Uterine smooth muscle cell (primary cell): ENCODE data around the gene RAD9B. TPM values are rescaled to one million over a fixed set of nuclear protein-coding genes. Genes with fewer than 3 reads are reported as not detected.

ENCODE experiments used
- total RNA-seq: library from RNA; depleted of rRNA; stranded (reverse); fragments of >200 nt; gene quantifications from 2 replicates; pipeline ENCODE4 v1.2.3, GENCODE V29; 2014

The RAD9B gene
- total RNA-seq = 0.25 and 0.55 TPM in 2 replicates

DNA sequence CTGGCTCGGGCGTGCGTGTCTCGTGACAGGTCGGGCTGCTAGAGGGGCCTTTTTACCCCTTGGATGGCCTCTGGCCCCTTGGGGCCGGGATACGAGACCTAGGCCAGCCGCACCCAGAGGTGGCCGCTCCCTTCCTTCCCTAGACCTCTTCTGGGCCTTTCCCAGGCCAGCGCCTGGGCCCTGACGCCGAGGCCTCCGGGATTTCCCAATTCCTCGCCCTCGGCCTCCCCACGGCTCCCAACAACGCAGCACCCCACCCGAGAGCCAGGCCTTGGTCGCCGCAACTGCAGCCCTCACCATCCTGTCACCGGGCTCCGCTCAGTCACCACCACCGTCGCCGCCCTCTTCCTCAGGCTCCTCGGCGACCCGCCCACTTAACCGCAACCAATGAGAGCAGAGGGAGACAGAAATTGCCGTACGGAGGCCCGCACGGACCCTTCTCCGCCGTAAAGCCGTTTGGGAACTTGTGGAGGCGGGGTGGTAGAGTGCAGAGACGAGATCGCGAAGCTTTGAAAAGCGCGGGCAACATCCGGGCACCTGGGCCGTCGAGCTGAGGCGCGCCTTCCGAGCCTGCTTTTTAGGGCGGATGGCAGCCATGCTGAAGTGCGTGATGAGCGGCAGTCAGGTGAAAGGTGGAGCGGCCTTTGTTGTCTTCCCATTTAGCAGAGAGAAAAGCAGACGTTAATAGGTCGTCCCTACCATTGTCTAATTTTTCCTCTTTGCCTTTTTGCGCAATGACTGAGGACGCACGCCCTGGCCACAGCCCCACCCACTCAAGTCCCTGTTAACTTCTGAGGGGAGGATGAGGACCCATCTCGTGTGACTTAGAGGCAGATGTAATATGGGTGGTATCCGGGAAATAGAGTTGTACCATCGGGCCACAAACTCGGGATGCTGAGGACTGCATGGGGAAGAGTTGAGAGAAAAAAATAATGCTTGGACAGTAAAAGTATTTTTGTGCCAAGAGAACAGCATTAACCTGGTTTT, at the start of gene RAD9B, which contains the start of gene VPS29:
TSS of gene RAD9B (plus strand) at position 580 of the 987 bp plus-strand sequence. CDS start at position 587, 7 bp downstream.
TSS of gene VPS29 (minus strand) at position 360 of the 987 bp plus-strand sequence. CDS start at position 300, 60 bp downstream.

DNA sequence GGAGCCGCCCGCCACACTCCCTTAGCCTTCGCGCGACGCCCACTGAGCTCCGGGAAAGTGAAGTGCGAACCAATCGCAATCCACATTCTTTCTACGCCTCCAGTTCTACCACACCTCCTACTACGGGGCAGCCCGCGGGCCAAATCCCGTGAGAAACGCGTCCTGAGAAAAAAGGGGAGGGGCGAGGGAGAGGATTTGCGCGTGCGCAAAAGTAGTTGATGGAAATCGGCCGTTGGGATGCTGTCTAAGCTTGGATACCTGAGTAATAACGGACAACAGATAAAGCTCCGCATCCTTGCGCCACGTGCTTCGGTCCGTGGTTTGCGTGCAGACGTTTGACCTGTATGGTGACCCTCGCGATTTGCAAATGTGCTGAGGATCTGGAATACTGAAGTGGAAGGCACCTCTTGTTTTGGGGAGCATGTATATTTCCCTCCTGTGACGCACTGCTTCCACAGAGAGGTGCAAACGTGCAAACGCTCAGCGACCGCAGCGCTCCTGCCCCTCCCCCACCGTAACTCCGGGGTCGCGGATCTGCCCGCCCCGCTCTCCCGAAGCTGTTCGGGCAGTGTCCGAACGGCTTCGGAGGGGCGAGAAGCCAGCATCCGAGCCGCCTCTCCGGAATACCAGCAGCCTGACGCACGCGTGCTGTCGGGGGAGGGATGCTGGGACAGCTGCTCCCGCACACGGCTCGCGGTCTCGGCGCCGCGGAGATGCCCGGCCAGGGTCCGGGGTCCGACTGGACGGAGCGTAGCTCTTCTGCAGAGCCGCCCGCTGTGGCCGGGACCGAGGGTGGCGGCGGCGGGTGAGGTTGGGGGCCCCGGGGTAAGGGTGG, 33.7 kb upstream of the RAD9B start, which contains the start of the genes FAM216A and GPN3:
TSS of gene FAM216A (plus strand) at position 632 of the 835 bp plus-strand sequence. CDS start at position 663, 31 bp downstream.
TSS of gene GPN3 (minus strand) at position 44 of the 835 bp plus-strand sequence. CDS start 54 bp downstream, outside the sequence.

Other genes with a start within 250 kb of the RAD9B start
- 170 and 243 TPM in 2 replicates for gene ATP2A2, start 221.1 kb upstream of the RAD9B start, total RNA-seq
- 47.9 and 65.2 TPM in 2 replicates for gene ANAPC7, start 98.6 kb upstream of the RAD9B start, total RNA-seq
- gene ARPC3, start 52.0 kb upstream of the RAD9B start, total RNA-seq = 244 and 247 TPM in 2 replicates
- 17.1 and 28.1 TPM in 2 replicates for gene GPN3, start 34.1 kb upstream of the RAD9B start, total RNA-seq
- 15.2 and 19.4 TPM in 2 replicates for gene FAM216A, start 33.5 kb upstream of the RAD9B start, total RNA-seq
- 54.0 and 93.1 TPM in 2 replicates for gene VPS29, start 220 bp upstream of the RAD9B start, total RNA-seq
- 10.9 and 12.4 TPM in 2 replicates for gene PPTC7, start 81.0 kb downstream of the RAD9B start, total RNA-seq
- 20.0 and 29.7 TPM in 2 replicates for gene TCTN1, start 111.8 kb downstream of the RAD9B start, total RNA-seq
- gene HVCN1, start 186.8 kb downstream of the RAD9B start, total RNA-seq = 4.9 and 7.9 TPM in 2 replicates
- 116 and 156 TPM in 2 replicates for gene PPP1CC, start 240.6 kb downstream of the RAD9B start, total RNA-seq